ENCODE results near the gene ACACA.
"Not testable (repeated sequence)": the region's sequence is repeated elsewhere in the genome, so short reads cannot be mapped to it uniquely, and the experiment has no call there.

The ACACA gene

DNA sequence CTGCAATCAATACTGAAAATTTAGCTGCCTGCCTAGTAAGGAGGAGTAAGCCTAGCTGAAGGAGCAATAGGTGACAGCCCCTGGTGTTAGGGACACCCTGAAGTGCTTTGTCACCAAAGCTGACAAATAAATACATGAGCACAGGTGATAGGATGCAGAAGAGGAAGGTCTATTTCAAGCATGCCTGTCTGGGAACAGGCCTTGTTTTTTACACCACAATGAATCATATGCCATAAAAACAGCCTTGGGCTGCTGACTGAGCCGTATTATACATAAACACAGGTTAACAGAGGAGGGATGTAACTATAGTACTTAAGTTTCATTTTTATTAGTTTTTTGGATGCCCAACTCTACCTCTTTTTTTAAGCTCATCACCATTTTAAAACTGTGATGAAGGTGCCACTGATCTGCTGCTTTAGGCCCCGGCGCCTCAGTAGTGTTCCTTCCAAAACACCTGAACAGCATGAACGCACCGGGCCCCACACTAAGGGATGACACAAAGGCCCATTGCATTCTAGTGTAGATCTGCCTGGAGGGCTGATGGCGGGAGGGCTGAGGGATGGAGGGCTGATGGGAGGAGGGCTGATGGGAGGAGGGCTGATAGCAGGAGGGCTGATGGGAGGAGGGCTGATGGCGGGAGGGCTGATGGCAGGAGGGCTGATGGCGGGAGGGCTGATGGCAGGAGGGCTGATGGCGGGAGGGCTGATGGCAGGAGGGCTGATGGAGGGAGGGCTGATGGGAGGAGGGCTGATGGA lies 307.5 kb downstream of the ACACA start:
- DNase-seq (ENCODE audit: low spot score), result no peak

GRCh38 chr17:37098152-37098551 lies 308.5 kb downstream of the ACACA start:
- DNase-seq (ENCODE audit: low spot score), result no peak

DNA sequence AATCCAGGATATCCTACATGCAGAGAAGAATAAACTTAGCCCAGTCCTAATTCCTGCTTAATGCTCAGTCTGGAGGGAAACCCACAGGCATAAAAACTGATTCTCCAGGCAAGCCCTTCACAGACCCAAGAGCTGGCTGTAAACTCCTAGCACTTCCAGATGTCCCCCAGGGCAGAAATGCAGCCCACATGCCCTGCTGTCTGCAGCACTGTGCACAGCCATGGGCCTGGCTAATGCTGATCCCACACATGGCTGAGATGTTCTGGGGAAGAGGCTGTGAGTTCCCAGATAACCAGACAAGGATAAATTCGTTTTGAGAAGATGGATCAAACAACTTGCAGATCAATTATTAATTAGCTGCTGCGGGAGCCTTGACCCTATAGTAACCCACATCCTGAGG lies 309.5 kb downstream of the ACACA start:
- DNase-seq (ENCODE audit: low spot score), result no peak

DNA sequence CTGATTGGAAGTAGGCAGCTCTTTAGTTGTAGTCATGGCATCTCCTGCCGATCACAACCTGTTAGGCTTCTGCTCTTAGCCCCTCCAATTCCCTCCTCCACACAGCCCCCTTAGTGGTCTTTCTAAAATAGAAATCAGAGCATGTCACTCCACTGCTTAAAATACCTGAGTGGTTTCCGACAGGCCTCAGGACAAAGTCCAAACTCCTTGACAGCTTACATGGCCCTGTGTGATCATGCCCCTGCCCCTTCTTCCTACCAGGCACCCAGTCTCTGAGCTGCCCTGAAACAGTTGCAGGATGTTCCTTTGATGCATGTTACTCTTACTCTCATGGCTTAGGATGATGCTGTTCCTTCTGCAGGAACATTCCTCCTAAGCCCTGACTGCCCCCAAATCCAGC lies 310.6 kb downstream of the ACACA start:
- DNase-seq (ENCODE audit: low spot score), result no peak

- no peak for DNase-seq (ENCODE audit: low spot score)
Measured at GRCh38 chr17:37094391-37094790, 312.2 kb downstream of the ACACA start.

GRCh38 chr17:37092701-37093100 lies 313.9 kb downstream of the ACACA start:
- DNase-seq (ENCODE audit: low spot score), result no peak

DNA sequence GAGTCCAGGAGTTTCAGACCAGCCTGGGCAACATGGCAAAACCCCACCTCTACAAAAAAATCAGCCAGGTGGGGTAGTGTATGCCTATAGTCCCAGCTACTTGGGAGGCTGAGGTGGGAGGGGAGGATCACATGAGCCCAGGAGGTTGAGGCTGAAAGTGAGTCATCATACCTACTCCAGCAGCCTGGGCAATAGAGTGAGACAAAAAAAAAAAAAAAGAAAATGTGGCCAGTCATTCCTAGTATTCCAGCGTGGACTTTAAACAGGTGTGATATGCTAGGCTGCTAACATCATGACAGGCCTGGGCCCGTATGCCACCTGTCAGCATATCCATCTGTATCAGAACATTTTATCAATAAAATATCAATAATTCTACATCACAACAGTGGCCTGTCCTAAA lies 314.6 kb downstream of the ACACA start:
- DNase-seq (ENCODE audit: low spot score), result no peak

GRCh38 chr17:37090941-37091340 lies 315.7 kb downstream of the ACACA start:
- no peak for DNase-seq (ENCODE audit: low spot score)

DNA sequence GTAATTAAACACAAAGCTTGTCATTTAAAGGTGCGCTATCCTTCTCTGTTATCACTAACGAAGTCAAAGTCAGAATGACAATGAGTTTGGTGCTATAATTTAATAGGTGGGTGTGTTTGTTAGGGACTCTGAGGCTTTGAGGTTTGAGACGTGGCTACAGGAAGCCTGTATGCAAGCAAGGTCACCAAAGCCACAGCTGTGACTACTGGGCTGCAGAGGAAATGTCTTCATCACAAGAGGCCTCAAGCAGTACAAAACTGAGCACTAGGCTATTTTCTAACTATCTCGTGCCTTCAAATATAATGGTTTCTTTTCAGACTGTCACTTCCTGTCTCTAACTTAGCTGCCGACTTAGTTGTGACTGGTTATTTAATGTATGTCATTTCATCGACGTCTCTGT lies 316.7 kb downstream of the ACACA start:
- DNase-seq (ENCODE audit: low spot score), result peak; percentile 70

GRCh38 chr17:37088913-37089312 lies 317.7 kb downstream of the ACACA start:
- DNase-seq (ENCODE audit: low spot score), result no peak

GRCh38 chr17:37088459-37088858 lies 318.2 kb downstream of the ACACA start:
- peak; percentile 19 for DNase-seq (ENCODE audit: low spot score)

- no peak for DNase-seq (ENCODE audit: low spot score)
Measured at GRCh38 chr17:37087683-37088082, 319.0 kb downstream of the ACACA start.

DNA sequence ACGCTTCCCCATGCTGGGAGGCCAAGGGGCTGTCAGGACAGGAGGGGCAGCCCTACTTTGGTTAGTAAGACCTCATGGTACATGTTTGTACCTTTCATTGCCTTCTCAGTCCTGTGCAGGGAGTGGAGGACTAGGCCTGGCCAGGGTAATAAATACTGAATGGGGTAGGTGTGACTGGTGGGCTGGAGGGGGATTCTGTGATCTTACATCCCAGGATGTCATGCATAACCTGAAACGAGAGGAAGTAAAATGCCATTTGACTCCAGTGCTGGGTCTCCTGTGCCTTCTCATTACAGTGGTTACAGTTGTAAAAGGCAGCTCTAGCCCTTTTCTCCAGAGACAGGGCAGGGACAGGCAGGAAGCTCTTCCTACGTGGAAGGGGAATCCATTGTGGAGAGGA lies 319.7 kb downstream of the ACACA start:
- DNase-seq (ENCODE audit: low spot score), result no peak

DNA sequence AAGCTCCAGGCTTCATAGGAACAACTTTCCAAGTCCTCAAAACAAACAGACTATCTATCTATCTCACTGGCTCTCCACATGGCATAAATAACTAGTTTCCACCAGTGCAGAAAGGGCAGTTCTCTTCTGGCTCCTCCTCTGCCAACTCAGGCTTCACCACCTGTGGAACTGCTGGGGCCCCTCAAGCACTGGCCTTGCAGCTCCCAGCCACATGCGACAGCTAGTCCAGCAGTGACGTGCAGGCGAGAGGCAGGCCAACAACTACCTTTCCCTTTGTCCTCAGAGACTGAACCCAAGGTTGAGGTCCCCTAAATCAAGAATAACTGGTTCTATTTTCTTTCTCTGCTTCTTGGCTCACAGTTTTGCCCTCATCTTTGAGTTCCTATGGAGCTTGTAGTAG lies 320.3 kb downstream of the ACACA start:
- DNase-seq (ENCODE audit: low spot score), result no peak

DNA sequence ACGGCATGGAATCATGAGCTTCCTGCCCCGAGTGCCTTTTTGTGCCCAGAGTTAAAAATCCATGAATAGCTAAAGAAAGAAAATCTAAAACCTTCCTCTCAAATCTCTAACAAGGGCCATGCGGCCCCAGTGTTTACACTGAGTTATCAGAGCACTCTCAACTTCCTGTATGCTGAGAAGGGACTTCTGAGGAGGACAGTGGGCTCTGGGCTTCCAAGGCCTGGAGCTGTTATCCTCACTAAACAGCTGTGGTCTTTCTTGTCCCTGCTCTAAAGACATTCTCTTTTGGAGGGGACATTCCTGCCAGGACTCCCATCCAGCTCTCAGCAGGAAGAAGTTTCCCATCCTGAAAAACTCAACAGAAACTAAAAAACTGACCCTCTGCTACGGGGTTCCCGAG lies 322.3 kb downstream of the ACACA start:
- no peak for DNase-seq (ENCODE audit: low spot score)

GRCh38 chr17:37083456-37083855 lies 323.2 kb downstream of the ACACA start:
- no peak for DNase-seq (ENCODE audit: low spot score)

GRCh38 chr17:37082985-37083384 lies 323.7 kb downstream of the ACACA start:
- no peak for DNase-seq (ENCODE audit: low spot score)

- DNase-seq (ENCODE audit: low spot score), result no peak
Measured at GRCh38 chr17:37082311-37082860, 324.2 kb downstream of the ACACA start.

DNA sequence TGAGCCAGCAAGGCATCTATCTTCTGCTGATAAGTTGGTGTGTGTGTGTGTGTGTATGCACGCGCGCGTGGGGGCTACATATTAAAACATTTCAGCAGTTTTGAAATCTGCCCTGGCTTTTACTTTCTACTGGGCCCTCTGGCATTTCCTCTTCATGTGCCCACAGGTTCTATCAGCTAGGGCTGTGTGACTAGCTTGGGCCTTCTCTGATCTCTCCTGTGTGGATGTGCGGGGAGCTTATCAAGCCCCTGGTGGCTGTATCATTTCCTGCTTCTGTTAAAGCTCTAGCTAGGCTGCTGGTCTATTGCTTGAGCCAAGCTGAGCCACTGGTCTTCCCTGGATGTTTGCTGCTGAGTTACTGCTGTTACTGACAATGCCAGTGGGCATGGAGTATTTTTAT lies 325.3 kb downstream of the ACACA start:
- DNase-seq (ENCODE audit: low spot score), result no peak

DNA sequence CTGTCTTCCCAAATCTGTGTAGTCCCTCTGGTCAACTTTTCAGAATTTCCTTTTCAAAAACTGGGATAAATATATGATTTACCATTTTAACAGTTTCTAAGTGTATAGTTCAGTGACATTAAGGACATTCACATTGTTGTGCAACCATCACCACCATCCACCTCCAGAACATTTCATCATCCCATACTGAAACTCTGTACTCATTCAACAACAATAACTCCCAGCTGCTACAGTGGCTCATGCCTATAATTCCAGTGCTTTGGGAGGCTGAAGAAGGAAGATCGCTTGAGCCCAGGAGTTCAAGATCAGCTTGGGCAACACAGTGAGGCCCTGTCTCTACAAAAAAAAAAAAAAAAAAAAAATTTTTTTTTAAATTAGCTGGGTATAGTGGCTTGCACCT lies 326.9 kb downstream of the ACACA start:
- DNase-seq (ENCODE audit: low spot score), result no peak

GRCh38 chr17:37079065-37079708 lies 327.4 kb downstream of the ACACA start:
- DNase-seq (ENCODE audit: low spot score), result no peak

DNA sequence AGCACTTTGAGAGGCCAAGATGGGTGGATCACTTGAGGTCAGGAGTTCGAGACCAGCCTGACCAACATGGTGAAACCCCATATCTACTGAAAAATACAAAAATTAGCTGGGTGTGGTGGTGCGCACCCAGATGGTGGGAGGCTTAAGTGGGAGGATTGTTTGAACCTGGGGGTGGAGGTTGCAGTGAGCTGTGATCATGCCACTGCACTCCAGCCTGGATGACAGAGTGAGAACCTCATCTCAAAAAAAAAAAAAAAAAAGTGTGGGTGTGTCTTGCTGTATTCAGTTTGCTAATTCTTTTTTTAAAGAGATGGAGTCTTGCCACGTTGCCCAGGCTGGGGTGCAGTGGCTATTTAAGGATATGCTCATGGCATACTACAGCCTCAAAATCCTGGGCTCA lies 333.2 kb downstream of the ACACA start:
- not testable (repeated sequence) for DNase-seq (ENCODE audit: low spot score)

GRCh38 chr17:37069087-37069486 lies 337.5 kb downstream of the ACACA start:
- no peak for DNase-seq (ENCODE audit: low spot score)

DNA sequence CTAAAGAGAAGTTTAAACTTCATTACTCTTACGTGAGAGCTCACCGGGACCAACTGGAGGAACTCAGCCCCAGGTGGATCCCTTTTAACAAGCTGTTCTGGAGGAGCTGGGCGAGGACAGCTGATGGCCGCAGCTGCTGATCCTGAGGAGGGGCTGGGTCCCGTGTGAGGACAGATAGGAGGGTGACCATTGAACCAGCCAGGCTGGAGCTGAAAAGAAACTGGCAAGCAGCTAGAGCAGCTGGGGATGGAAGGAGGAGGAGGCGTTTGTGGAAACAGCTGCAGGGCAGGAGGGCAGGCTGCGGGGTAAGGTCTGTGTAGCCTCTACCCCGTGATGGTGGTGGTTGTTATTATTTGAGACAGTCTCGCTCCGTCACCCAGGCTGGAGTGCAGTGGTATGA lies 338.4 kb downstream of the ACACA start:
- DNase-seq (ENCODE audit: low spot score), result no peak

Measured in activated CD4-positive, alpha-beta T cell treated with anti-CD3 and anti-CD28 coated beads, Interleukin-2, Interleukin-4, amounts not matched to agents 100 ng/mL and 50 ng/mL, durations not matched to agents 16 hours and 8 hours (primary cell).